Heart left ventricle (tissue), 16 donors: ENCODE results near the gene ENDOU. TPM values are rescaled to one million over a fixed set of nuclear protein-coding genes. Genes with fewer than 3 reads are reported as not detected.
A peak's percentile ranks its signal among the peaks of the same experiment; 100 is the strongest.

Experiments used
- ATAC-seq, 4 donors: fragments of 200-7000 bp; cut with Tn5 transposase; one replicate each; pipeline ENCODE4 v1.9.1; 2020 to 2022; ENCODE audit warnings: moderate library complexity in 4 of 4, mild to moderate bottlenecking in 3 of 4, moderate number of reproducible peaks in 1 of 4
- DNase-seq, 5 donors: peaks; one replicate each; pipeline ENCODE4 v3.0.0-alpha.2; 2020
- H3K27ac ChIP-seq, 12 donors: fragments of 200-600 bp; sonication (generic) in 4 of 12; one replicate each; pipeline versions ENCODE4 v1.5.0 to v1.8.0; 2016 to 2022; ENCODE audit warnings: mild to moderate bottlenecking in 2 of 12
- H3K27me3 ChIP-seq, 9 donors: fragments of 200-600 bp; sonication (generic) in 2 of 9; one replicate each; pipeline versions ENCODE4 v1.5.1 to v1.8.0; 2016 to 2022; ENCODE audit warnings: mild to moderate bottlenecking in 3 of 9
- H3K36me3 ChIP-seq, 9 donors: fragments of 200-600 bp; sonication (generic) in 2 of 9; one replicate each; pipeline versions ENCODE4 v1.5.0 to v1.8.0; 2018 to 2022; ENCODE audit warnings: mild to moderate bottlenecking in 2 of 9
- H3K4me1 ChIP-seq, 12 donors: fragments of 200-600 bp; sonication (generic) in 4 of 12; one replicate each; pipeline versions ENCODE4 v1.5.0 to v1.8.0; 2016 to 2022; ENCODE audit warnings: mild to moderate bottlenecking in 3 of 12
- H3K4me3 ChIP-seq, 12 donors: fragments of 200-600 bp; sonication (generic) in 4 of 12; one replicate each; pipeline versions ENCODE4 v1.5.0 to v1.8.0; 2017 to 2022; ENCODE audit warnings: mild to moderate bottlenecking in 9 of 12, moderate library complexity in 4 of 12
- H3K9me3 ChIP-seq, 12 donors: fragments of 200-600 bp; sonication (generic) in 4 of 12; one replicate each; pipeline versions ENCODE4 v1.5.0 to v1.8.0; 2016 to 2022; ENCODE audit warnings: mild to moderate bottlenecking in 1 of 12
- POLR2A ChIP-seq, 2 donors: fragments of 450-650 bp; IDR thresholded peaks; one replicate each; pipeline ENCODE4 v1.6.1; 2017; ENCODE audit warnings: antibody characterized with exemption in 2 of 2, mild to moderate bottlenecking in 2 of 2, moderate library complexity in 2 of 2
- WGBS, 4 donors: extraction: QIAGEN DNeasy Blood & Tissue Kit in 2 of 4; methylation state at CpG; one replicate each; pipeline versions ENCODE4 v1.1.5 to v1.1.7; 2013 to 2018; 5-methylcytosine and 5-hydroxymethylcytosine counted together
- intact Hi-C, 10 donors: fragments of 100-400 bp; cut with DNase I; formaldehyde crosslinking; loops; one replicate each; pipeline versions ENCODE4 v1.11.1 to v1.14.2; 2022
- polyA plus RNA-seq, 2 donors: library from polyadenylated mRNA; stranded (reverse); fragments of 200-250 nt; gene quantifications; one replicate each; pipeline ENCODE4 v1.2.3, GENCODE V29; 2013
- total RNA-seq, 9 donors: library from RNA; depleted of rRNA in 2 of 9; stranded (reverse); fragments of >200 nt in 2 of 9; fragmentation: NEBNext Ultra II Directional in 3 of 9; extraction: Animal tissue kit (Norgen Biotek cat#: 25700) in 3 of 9; gene quantifications; one replicate each; pipeline versions ENCODE4 v1.1.0 to v1.2.4, GENCODE V29; 2016 to 2023
- TF ChIP-seq, protein P1 (sequence below), 12 donors: fragments of 200-600 bp; sonication (generic) in 4 of 12; IDR thresholded peaks; one replicate each; pipeline versions ENCODE4 v1.5.0 to v1.8.0; 2018 to 2022; ENCODE audit warnings: antibody characterized with exemption in 12 of 12, mild to moderate bottlenecking in 5 of 12
- donor health status: ischemic (EF 13 %, LVEDD 7.1; RV severe dilation, severe dysfunction).
- donor health status: healthy with polysubstance abuse.
- donor health status: DM: no; HTN: yes; CAD: no.
- donor health status: DM: no; HTN: no; CAD: no.
- donor health status: ischemic (EF 25% LVEDD 6.9; RV normal size, moderate dysfunction).
- donor health status: ischemic (EF 25% LVEDD 5.7; RV mildly dilated, moderate dysfunction).
- donor health status: healthy.
- donor health status: DM: yes; HTN: yes; CAD: no.
- donor health status: ischemic (EF 35%, LVEDD 5.7; RV mildly dilated, moderate dysfunction).
- donor health status: nonischemic (EF 11% LVEDD 7.7; RV severe dilation, severe dysfunction).
- donor health status: DM: yes; HTN: yes; CAD: no.
- donor health status: PGD.
- donor health status: ischemic (EF 29% LVEDD 5.4; RV normal size, mild dysfunction).
- donor health status: nonischemic (EF 23%, LVEDD 6.1; RV moderate dilation, normal function).

The ENDOU gene
- total and polyA plus RNA-seq, 11 donors = 0.08 to 2.5 (median 0.27) TPM; not detected in 4

DNA sequence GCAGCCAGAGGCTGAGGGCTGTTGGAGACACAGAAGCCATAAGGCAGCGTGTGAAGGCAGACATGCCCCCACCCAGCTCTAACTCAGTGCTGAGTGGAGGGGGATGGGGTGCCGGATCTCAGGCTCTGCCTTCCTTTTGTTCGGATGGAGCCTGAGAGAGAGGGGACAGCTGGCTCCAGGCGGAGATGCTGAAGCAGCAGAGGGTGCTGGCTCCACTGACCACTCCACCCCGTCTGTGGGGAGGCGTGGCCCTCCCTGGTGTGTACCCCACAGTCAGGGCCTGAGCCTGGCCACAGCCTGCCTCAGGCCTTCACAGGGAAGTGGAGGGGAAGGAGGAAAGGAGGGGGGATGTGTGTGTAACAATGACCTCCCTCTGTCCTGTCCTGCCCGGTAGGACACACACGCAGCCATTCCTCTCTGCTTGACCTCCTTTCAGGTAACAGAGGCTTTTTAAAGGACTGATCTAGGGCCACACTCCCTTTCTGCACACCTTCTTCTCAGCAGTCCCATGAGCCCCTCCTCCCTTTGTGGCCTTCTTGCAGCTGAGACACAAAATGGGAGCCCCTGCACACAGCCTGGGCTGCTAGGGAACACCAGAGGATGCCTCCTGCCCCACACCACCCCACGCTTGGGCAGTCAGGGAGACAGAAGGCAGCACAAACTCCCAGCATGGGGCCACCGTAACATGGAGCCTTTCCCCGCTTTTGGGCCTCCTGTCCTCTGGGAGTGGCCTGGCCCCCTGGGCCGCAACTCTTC, 9.6 kb upstream of the ENDOU start:
- DNase-seq = peak in 3 of 5 donors; percentile 37 to 70 (median 66)
- 61 to 68% (median 65%) methylated on average over 12 of the region's 12 CpGs for WGBS, 4 donors
- Histone ChIP-seq H3K27ac (peak overlapping the region in 10 of 12 donors; percentile 32 to 91 (median 86)), H3K36me3 (no peaks in the 10 kb centered on the region), H3K4me1 (peaks cover 29 to 86% (median 65%) of the 10 kb centered on the region in 12 donors), H3K4me3 (no peak overlapping the region), H3K9me3 (no peaks in the 10 kb centered on the region), H3K27me3 (no peaks in the 10 kb centered on the region)
- ATAC-seq = peak in 1 of 4 donors; percentile 2
- intact Hi-C loops = loop anchor here in 1 of 10 donors (2.0 kb wide), 1 partner anchor 16 kb away; no protein-coding TSS in a partner anchor
- no peak for TF ChIP-seq POLR2A (IDR thresholded peaks at IDR 0.05)
- TF ChIP-seq, protein P1, sequence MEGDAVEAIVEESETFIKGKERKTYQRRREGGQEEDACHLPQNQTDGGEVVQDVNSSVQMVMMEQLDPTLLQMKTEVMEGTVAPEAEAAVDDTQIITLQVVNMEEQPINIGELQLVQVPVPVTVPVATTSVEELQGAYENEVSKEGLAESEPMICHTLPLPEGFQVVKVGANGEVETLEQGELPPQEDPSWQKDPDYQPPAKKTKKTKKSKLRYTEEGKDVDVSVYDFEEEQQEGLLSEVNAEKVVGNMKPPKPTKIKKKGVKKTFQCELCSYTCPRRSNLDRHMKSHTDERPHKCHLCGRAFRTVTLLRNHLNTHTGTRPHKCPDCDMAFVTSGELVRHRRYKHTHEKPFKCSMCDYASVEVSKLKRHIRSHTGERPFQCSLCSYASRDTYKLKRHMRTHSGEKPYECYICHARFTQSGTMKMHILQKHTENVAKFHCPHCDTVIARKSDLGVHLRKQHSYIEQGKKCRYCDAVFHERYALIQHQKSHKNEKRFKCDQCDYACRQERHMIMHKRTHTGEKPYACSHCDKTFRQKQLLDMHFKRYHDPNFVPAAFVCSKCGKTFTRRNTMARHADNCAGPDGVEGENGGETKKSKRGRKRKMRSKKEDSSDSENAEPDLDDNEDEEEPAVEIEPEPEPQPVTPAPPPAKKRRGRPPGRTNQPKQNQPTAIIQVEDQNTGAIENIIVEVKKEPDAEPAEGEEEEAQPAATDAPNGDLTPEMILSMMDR (IDR thresholded peaks at IDR 0.05) = no peak

DNA sequence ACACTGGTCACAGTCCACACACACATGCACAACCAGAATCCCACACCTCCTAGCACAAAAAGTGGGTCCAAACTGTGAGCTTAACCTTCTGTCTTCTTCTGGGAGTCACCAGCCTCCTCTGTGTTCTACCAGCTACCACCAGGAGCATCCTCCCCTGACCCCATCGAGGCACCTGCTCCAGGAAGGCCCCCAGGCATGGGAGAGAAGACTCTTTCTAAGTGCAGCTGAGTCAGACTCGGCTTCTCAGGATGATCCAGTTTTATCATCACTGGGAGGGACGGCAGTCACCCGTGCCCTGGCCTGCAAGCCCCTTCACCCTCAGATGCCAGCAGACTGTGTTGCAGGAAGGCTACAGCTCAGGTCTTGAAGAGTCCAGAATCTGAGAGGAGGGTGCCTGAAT, 7.9 kb upstream of the ENDOU start:
- DNase-seq (no peak), ATAC-seq (no peak)
- Histone ChIP-seq H3K4me1 (peaks cover 26 to 77% (median 60%) of the 10 kb centered on the region in 12 donors), H3K27me3 (no peaks in the 10 kb centered on the region), H3K36me3 (no peaks in the 10 kb centered on the region), H3K9me3 (no peaks in the 10 kb centered on the region), H3K4me3 (no peak overlapping the region), H3K27ac (no peak overlapping the region)
- TF ChIP-seq, protein P1 (IDR thresholded peaks at IDR 0.05) = no peak
- no peak for TF ChIP-seq POLR2A (IDR thresholded peaks at IDR 0.05)
- intact Hi-C loops = no loop called here
- WGBS, 4 donors = 88 to 97% (median 94%) methylated on average over 3 to 4 of the region's 4 CpGs

DNA sequence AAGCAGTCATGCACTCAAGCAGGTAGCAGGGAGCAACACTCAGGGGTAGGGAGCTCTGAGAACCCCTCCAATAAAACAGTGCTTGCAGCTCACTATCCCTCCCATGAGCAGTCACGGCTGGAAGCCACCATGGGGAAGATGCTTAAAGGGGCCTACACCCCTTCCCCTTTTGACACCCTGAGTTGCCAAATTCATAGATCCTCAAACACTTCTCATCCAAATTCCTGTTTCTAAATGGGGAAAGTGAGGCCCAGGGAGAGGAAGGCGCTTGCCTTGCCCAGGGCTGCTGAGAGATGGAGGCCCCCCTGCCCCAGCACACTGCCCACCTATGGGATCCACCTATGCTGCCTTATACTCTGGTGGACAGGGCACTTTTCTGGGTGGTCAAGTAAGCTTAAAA, 7.2 kb upstream of the ENDOU start:
- DNase-seq (no peak), ATAC-seq (no peak)
- WGBS, 4 donors = 59 to 84% (median 74%) methylated on average over 1 to 2 of the region's 2 CpGs
- no peaks in the 10 kb centered on the region for H3K27me3 ChIP-seq
- H3K36me3 ChIP-seq = no peaks in the 10 kb centered on the region
- H3K9me3 ChIP-seq = no peaks in the 10 kb centered on the region
- intact Hi-C loops = no loop called here
- H3K27ac ChIP-seq = no peak overlapping the region
- H3K4me3 ChIP-seq = no peak overlapping the region
- TF ChIP-seq POLR2A (IDR thresholded peaks at IDR 0.05) = no peak
- TF ChIP-seq, protein P1 (IDR thresholded peaks at IDR 0.05) = no peak
- peaks cover 19 to 70% (median 54%) of the 10 kb centered on the region in 12 donors for H3K4me1 ChIP-seq

DNA sequence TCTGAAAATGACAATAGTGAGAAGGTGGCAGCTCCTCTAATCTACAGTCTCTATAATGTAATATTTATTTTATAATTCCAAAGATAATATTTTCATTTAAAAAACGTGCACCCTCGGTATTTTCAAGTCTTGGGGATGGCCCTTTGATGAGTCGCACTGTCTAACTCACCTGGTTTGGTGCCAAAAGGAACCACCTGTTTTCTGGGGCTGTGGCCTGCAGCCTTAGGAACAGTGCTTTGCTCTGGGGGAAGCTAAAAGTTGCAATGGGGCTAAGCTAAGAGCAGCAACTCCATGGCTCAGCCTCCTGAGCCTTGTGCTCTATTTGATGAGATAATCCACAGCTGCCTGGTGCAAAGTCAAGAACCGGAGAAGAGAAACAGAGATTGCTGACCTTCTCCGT, 6.4 kb upstream of the ENDOU start:
- intact Hi-C loops = no loop called here
- H3K36me3 ChIP-seq = no peaks in the 10 kb centered on the region
- H3K4me1 ChIP-seq = peaks cover 14 to 62% (median 47%) of the 10 kb centered on the region in 12 donors
- DNase-seq = no peak
- no peak for ATAC-seq
- H3K9me3 ChIP-seq = no peaks in the 10 kb centered on the region
- WGBS, 4 donors = 73 to 80% (median 75%) methylated on average over 4 to 5 of the region's 5 CpGs
- no peak for TF ChIP-seq POLR2A (IDR thresholded peaks at IDR 0.05)
- TF ChIP-seq, protein P1 (IDR thresholded peaks at IDR 0.05) = no peak
- no peak overlapping the region for H3K4me3 ChIP-seq
- H3K27ac ChIP-seq = no peak overlapping the region
- no peaks in the 10 kb centered on the region for H3K27me3 ChIP-seq
